ENCODE data around the gene ASIC2.

Gene ASIC2

DNA sequence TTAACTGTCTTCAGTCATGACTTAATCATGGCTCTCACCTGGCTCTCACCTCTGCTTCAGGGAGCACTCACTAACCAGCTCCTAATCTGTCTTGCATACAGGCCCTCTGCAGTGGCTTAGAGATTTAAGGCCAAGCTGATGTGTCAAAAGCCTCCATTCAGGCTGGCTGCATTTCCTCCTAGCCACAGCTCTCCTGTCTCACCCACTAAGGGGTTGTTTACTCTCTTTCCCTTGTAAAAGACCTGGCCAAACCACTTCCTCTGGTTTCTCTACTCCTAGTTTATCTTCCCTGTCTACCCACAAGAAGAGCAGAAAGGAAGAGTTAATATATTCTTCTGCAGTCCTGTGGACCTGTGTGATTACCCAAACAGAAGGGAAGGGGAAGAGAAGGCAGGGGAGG, 9.3 kb upstream of the ASIC2 start:
- no peak overlapping the region for H3K4me3 ChIP-seq (ENCODE audit: control insufficient read depth, low read depth, low read length)
- TF ChIP-seq, protein P1, sequence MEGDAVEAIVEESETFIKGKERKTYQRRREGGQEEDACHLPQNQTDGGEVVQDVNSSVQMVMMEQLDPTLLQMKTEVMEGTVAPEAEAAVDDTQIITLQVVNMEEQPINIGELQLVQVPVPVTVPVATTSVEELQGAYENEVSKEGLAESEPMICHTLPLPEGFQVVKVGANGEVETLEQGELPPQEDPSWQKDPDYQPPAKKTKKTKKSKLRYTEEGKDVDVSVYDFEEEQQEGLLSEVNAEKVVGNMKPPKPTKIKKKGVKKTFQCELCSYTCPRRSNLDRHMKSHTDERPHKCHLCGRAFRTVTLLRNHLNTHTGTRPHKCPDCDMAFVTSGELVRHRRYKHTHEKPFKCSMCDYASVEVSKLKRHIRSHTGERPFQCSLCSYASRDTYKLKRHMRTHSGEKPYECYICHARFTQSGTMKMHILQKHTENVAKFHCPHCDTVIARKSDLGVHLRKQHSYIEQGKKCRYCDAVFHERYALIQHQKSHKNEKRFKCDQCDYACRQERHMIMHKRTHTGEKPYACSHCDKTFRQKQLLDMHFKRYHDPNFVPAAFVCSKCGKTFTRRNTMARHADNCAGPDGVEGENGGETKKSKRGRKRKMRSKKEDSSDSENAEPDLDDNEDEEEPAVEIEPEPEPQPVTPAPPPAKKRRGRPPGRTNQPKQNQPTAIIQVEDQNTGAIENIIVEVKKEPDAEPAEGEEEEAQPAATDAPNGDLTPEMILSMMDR (IDR thresholded peaks at IDR 0.05; ENCODE audit: control insufficient read depth, insufficient read depth, low read depth, low read length, missing control alignments): no peak
- no peak for DNase-seq (ENCODE audit: low read depth)

DNA sequence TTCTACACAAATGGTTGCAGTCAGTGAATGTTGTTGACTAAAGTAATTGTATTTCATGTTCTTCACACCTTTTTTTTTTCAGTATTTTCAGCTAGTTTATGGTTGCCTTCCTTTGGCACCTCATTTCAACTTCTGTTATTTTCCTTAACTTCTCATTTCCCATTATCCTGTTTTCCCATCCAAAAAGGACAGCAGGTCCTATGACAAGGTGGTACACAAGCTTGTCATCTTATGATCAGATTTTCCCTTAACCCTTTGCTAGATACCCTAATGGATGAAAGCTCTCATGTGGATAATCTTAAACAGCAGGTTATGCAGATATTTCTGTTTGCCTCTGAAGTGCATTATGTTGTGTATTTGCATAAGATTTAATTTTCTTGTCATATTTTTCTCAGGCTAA, 7.1 kb upstream of the ASIC2 start:
- TF ChIP-seq, protein P1 (IDR thresholded peaks at IDR 0.05; ENCODE audit: control insufficient read depth, insufficient read depth, low read depth, low read length, missing control alignments): no peak
- H3K4me3 ChIP-seq (ENCODE audit: control insufficient read depth, low read depth, low read length): no peak overlapping the region
- no peak for DNase-seq (ENCODE audit: low read depth)

DNA sequence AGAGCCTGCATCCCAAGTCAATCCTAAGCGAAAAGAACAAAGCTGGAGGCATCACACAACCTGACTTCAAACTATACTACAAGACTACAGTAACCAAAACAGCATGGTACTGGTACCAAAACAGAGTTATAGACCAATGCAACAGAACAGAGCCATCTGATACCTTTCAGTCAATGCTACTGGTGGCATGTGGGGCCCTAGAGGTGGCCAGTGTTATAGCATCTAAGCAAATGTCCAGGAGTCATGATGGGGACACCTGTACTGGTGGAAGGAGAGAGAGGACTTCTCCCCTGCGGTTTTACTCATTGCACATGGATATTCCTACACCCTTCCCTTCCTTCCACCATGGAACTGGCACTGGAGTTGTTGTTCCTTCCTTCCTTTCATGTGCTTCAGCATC, 6.0 kb upstream of the ASIC2 start:
- no peak for DNase-seq (ENCODE audit: low read depth)
- no peak overlapping the region for H3K4me3 ChIP-seq (ENCODE audit: control insufficient read depth, low read depth, low read length)
- TF ChIP-seq, protein P1 (IDR thresholded peaks at IDR 0.05; ENCODE audit: control insufficient read depth, insufficient read depth, low read depth, low read length, missing control alignments): no peak

DNA sequence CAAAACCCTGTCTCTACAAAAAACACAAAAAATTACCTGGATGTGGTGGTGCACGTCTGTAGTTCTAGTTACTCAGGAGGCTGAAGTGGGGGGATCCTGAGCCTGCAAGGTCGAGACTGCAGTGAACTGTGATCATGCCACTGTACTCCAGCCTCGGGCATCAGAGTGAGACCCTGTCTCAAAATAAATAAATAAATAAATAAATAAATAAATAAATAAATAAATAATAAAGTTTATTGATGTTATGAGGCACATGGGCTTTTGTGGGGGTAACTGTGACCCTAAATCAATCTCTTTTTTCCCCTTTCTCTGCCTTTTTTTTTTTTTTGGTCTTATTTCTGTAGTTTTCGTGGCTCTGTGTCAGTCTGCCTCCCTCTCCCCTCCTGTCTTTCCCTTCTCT, 4.5 kb upstream of the ASIC2 start:
- no peak for DNase-seq (ENCODE audit: low read depth)
- TF ChIP-seq, protein P1 (IDR thresholded peaks at IDR 0.05; ENCODE audit: control insufficient read depth, insufficient read depth, low read depth, low read length, missing control alignments): no peak
- H3K4me3 ChIP-seq (ENCODE audit: control insufficient read depth, low read depth, low read length): no peak overlapping the region

DNA sequence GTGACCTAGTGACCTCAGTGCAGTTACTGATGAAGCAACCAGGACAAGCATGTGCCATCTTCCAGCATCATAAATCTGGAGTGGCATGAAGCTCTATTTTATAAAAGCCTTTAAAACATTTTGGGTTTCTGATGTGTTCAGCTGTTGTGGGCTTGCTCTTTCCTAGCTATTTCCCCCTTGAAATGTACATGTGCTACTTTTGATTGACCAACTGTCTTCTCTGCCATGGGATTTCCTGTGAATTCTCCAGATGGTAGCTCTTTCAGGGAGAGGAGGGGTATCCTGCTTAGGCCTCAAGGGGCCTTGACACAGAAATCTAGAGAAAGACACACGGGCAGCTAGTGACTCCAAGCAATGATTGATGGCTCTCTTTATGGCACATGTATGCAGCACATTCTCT, 1.9 kb upstream of the ASIC2 start:
- no peak for DNase-seq (ENCODE audit: low read depth)
- TF ChIP-seq, protein P1 (IDR thresholded peaks at IDR 0.05; ENCODE audit: control insufficient read depth, insufficient read depth, low read depth, low read length, missing control alignments): no peak
- H3K4me3 ChIP-seq (ENCODE audit: control insufficient read depth, low read depth, low read length): no peak overlapping the region

DNA sequence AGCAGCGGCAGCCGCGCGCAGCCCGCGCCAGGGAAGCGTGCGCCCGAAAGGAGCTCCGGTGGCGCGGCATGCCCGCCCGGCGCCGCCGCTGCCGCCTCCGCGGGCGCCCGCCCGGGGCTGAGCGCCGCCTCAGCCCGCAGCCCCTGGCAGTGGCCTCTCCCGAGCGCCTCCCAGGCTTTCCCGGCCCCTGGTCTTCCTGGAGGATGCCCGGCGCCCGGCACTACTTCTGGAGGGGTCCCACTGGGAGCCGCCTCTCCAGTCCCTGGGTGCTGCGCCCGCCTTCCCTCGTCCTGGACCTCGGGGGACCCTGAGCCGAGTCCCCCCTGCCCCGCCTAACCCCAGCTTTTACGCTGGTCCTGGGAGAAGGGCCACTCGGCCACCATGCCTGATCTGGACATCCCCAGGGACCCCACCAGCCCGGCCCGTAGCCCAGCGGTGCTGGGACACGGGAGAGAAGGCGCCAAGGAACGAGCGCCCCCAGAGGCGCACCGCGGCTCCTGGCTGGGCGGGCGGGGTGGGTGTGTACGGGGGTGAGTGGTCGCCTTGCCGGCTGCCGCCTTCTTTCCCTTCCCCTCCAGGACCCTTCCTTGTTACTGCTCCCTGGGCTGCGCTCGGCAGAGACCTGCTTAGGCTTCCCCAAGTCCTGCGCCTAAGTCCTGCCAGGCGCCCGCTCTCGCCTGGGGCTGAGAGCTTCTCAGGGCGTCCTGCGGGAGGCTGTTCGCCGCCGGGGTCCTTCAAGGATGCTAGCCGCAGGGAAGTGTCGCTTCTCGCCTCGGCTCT, 704 bp downstream of the ASIC2 start:
- no peak overlapping the region for H3K4me3 ChIP-seq (ENCODE audit: control insufficient read depth, low read depth, low read length)
- TF ChIP-seq, protein P1 (IDR thresholded peaks at IDR 0.05; ENCODE audit: control insufficient read depth, insufficient read depth, low read depth, low read length, missing control alignments): no peak
- DNase-seq (ENCODE audit: low read depth): no peak
